GM12878 (cell line): ENCODE measurements around the gene FAM199X. TPM values are rescaled to one million over a fixed set of nuclear protein-coding genes. Genes with fewer than 3 reads are reported as not detected.

Experiments
- ATAC-seq: fragments of 200-7000 bp; cut with Tn5 transposase; 3 replicates; pipeline ENCODE4 v1.9.1; 2020; ENCODE audit warnings: mild to moderate bottlenecking, moderate library complexity
- BruUV-seq: library from RNA; stranded (reverse); fragments of 400-500 nt; replicated peaks from 2 replicates; lab custom pipeline; 2021; lab: Mats Ljungman, UMichigan
- CTCF ChIA-PET: fragments of 300-600 bp; sonication (Branson Sonifier 250); formaldehyde crosslinking; extraction: SDS; loops from one replicate; lab custom pipeline; 2021; ENCODE audit warnings: inconsistent platforms; lab: Yijun Ruan, JAX
- POLR2A ChIA-PET: fragments of 350-600 bp; formaldehyde crosslinking; extraction: SDS; loops from one replicate; lab custom pipeline; 2021; ENCODE audit warnings: inconsistent platforms; lab: Charles Lee
- RAD21 ChIA-PET: fragments of 300-600 bp; sonication (Branson Sonifier 250); formaldehyde crosslinking; loops from one replicate; lab custom pipeline; 2023; ENCODE audit warnings: antibody characterized with exemption; ENCODE audit not compliant: unreplicated experiment; lab: Charles Lee
- SMC1A ChIA-PET: fragments of 300-600 bp; sonication (Branson Sonifier 250); formaldehyde crosslinking; loops from one replicate; lab custom pipeline; 2023; ENCODE audit not compliant: unreplicated experiment, uncharacterized antibody; lab: Charles Lee
- DNase-seq: peaks from one replicate; pipeline ENCODE4 v3.0.0-alpha.2; 2011; ENCODE audit warnings: low read depth, low spot score
- FAIRE-seq: peaks from 3 replicates; lab custom pipeline; 2011; peaks lifted over from hg19 to GRCh38; lab: Jason Lieb, UNC
- H2AFZ ChIP-seq: 2 replicates; pipeline ENCODE4 v1.6.0; 2011; ENCODE audit warnings: low read depth, low read length, control low read depth; ENCODE audit not compliant: control insufficient read depth
- H3K27ac ChIP-seq: 2 replicates; pipeline ENCODE4 v1.5.1; 2011; ENCODE audit warnings: control low read depth; ENCODE audit not compliant: control insufficient read depth, insufficient read depth
- H3K27me3 ChIP-seq, 2 experiments: replicated peaks in 1 of 2; 2 replicates each; pipeline versions ENCODE4 v1.6.0 to v1.6.1; 2011; ENCODE audit warnings: low read length in 1 of 2; ENCODE audit not compliant: control insufficient read depth in 2 of 2, insufficient read depth in 2 of 2
- H3K36me3 ChIP-seq, 2 experiments: 2 replicates each; pipeline ENCODE4 v1.5.1; 2011; ENCODE audit warnings: low read length in 1 of 2; ENCODE audit not compliant: control insufficient read depth in 2 of 2, insufficient read depth in 2 of 2
- H3K4me1 ChIP-seq: 2 replicates; pipeline ENCODE4 v1.6.1; 2011; ENCODE audit warnings: mild to moderate bottlenecking, low read length, moderate library complexity, mixed read lengths; ENCODE audit not compliant: control insufficient read depth, insufficient read depth
- H3K4me2 ChIP-seq: 2 replicates; pipeline ENCODE4 v1.6.0; 2011; ENCODE audit warnings: control low read depth; ENCODE audit not compliant: control insufficient read depth, insufficient read depth
- H3K4me3 ChIP-seq: fragments of 200-600 bp; sonication (generic); 2 replicates; pipeline ENCODE4 v1.5.1; 2016
- H3K79me2 ChIP-seq: 2 replicates; pipeline ENCODE4 v1.6.0; 2011; ENCODE audit warnings: low read length; ENCODE audit not compliant: control insufficient read depth, insufficient read depth
- H3K9ac ChIP-seq: 2 replicates; pipeline ENCODE4 v1.8.0; 2011; ENCODE audit warnings: low read length, control low read depth, mixed read lengths; ENCODE audit not compliant: control insufficient read depth, insufficient read depth
- H3K9me3 ChIP-seq: replicated peaks from 3 replicates; pipeline ENCODE4 v1.5.1; 2011; ENCODE audit warnings: mild to moderate bottlenecking, low read length; ENCODE audit not compliant: control insufficient read depth, insufficient read depth
- H4K20me1 ChIP-seq: 2 replicates; pipeline ENCODE4 v1.6.0; 2011; ENCODE audit not compliant: control insufficient read depth, insufficient read depth
- GATAD2B ChIP-seq: fragments of 450-650 bp; conservative IDR thresholded peaks from 2 replicates; pipeline ENCODE4 v1.6.1; 2017; ENCODE audit warnings: low read depth, mild to moderate bottlenecking, moderate library complexity
- JUND ChIP-seq: IDR thresholded peaks from 2 replicates; pipeline ENCODE4 v1.6.1; 2012; ENCODE audit warnings: low read depth, mild to moderate bottlenecking, low read length, improper control_type of control experiment, moderate library complexity
- KAT2A ChIP-seq: conservative IDR thresholded peaks from 2 replicates; pipeline ENCODE4 v1.6.1; 2011; ENCODE audit warnings: low read depth, low read length; ENCODE audit not compliant: control insufficient read depth
- RBBP5 ChIP-seq: fragments of 200-600 bp; sonication (generic); conservative IDR thresholded peaks from 2 replicates; pipeline ENCODE4 v1.6.1; 2016
- RELB ChIP-seq: fragments of 450-650 bp; IDR thresholded peaks from 2 replicates; pipeline ENCODE4 v1.6.1; 2017; ENCODE audit warnings: low read depth, mild to moderate bottlenecking, moderate library complexity
- RFX5 ChIP-seq: IDR thresholded peaks from 2 replicates; pipeline ENCODE4 v1.6.1; 2011; ENCODE audit warnings: low read depth, low read length, improper control_type of control experiment
- RUNX3 ChIP-seq: IDR thresholded peaks from 2 replicates; pipeline ENCODE4 v1.6.1; 2012; ENCODE audit warnings: low read length, inconsistent platforms
- SRF ChIP-seq, 2 experiments: IDR thresholded peaks; 2 replicates each; pipeline ENCODE4 v1.6.1; 2011; ENCODE audit warnings: low read depth in 2 of 2, low read length in 2 of 2, mild to moderate bottlenecking in 1 of 2, moderate library complexity in 1 of 2
- ZNF217 ChIP-seq: fragments of 450-650 bp; IDR thresholded peaks from 2 replicates; pipeline ENCODE4 v1.6.1; 2017; ENCODE audit warnings: antibody characterized with exemption, mild to moderate bottlenecking
- ZNF592 ChIP-seq: fragments of 450-650 bp; IDR thresholded peaks from 2 replicates; pipeline ENCODE4 v1.6.1; 2017; ENCODE audit warnings: mild to moderate bottlenecking, moderate library complexity
- WGBS: methylation state at CpG from one replicate; pipeline ENCODE4 v1.1.6; 2016; ENCODE audit warnings: low lambda C conversion rate; ENCODE audit not compliant: insufficient replicate concordance, insufficient coverage; ENCODE audit errors: missing lambda C conversion rate; 5-methylcytosine and 5-hydroxymethylcytosine counted together
- in situ Hi-C: fragments of 300-500 bp; cut with MboI; formaldehyde crosslinking; loops from 9 replicates; pipeline ENCODE4 v1.14.3; 2018; ENCODE audit warnings: mixed read lengths
- intact Hi-C: fragments of 100-400 bp; cut with micrococcal nuclease; formaldehyde crosslinking; loops from one replicate; pipeline ENCODE4 v1.14.2; 2022; ENCODE audit not compliant: unreplicated experiment
- polyA plus RNA-seq, 11 experiments: library from polyadenylated mRNA; depleted of rRNA in 4 of 11; unstranded in 6 of 11; stranded (reverse) in 5 of 11; fragments of >200 nt; fragmentation: Nextera tagmentation in 4 of 11; fragmentation: Illumina TruSeq in 1 of 11; extraction: Ambion mirVana in 4 of 11; extraction: Trizol in 1 of 11; gene quantifications; 1 replicate in 1 of 11; 2 replicates in 10 of 11; pipeline versions ENCODE4 v1.2.1 to v1.2.3, GENCODE V29; 2011 to 2016; ENCODE audit warnings: inconsistent platforms in 2 of 11, missing spikeins in 2 of 11, low read depth in 1 of 11
- total RNA-seq, 4 experiments: library from RNA; depleted of rRNA in 3 of 4; stranded (reverse); fragments of >200 nt in 3 of 4; fragmentation: Illumina TruSeq in 1 of 4; extraction: Trizol in 1 of 4; gene quantifications; 2 replicates each; pipeline versions ENCODE4 v1.2.1 to v1.2.3, GENCODE V29; 2013 to 2021

FAM199X gene
- total and polyA plus RNA-seq, 10 of the 15 experiments (the other 5 are each of a cell fraction or from before 2014, with no cell fraction given): 2.4 to 10.9 (median 9.1) TPM

- in situ Hi-C loops (no loop called here), intact Hi-C loops (no loop called here)
- ChIA-PET POLR2A (no interaction called here), RAD21 (no interaction called here), CTCF (interaction anchor here (1.0 kb wide), 1 partner anchor 12 kb away, joined by 6 read pairs; no protein-coding TSS in a partner anchor), SMC1A (no interaction called here)
- DNase-seq: no peak
- no TSS peak for BruUV-seq
- H3K9ac ChIP-seq: no peak overlapping the region
- H2AFZ ChIP-seq: no peak overlapping the region
- no peaks in the 10 kb centered on the region for H3K36me3 ChIP-seq
- H3K27ac ChIP-seq: no peak overlapping the region
- H3K79me2 ChIP-seq: no peaks in the 10 kb centered on the region
- H3K4me2 ChIP-seq: no peak overlapping the region
- no peak overlapping the region for H3K4me3 ChIP-seq
- no peak for FAIRE-seq
- no peaks in the 10 kb centered on the region for H3K27me3 ChIP-seq
- 46% methylated on average over 4 of the region's 4 CpGs for WGBS
- no peak for ATAC-seq
- H3K9me3 ChIP-seq: no peaks in the 10 kb centered on the region; the same call in 2 of the 3 replicates
- TF ChIP-seq RUNX3 (peak; percentile 43), RFX5 (no peak)
- H3K4me1 ChIP-seq: no peaks in the 10 kb centered on the region
- H4K20me1 ChIP-seq: no peaks in the 10 kb centered on the region
Observed at GRCh38 chrX:104183685-104184084, 17.4 kb downstream of the FAM199X start.

- WGBS: 64% methylated on average over 8 of the region's 8 CpGs
- no peaks in the 10 kb centered on the region for H3K9me3 ChIP-seq
- H3K27ac ChIP-seq: no peak overlapping the region
- no peaks in the 10 kb centered on the region for H4K20me1 ChIP-seq
- H2AFZ ChIP-seq: no peak overlapping the region
- RAD21 ChIA-PET: no interaction called here
- no peaks in the 10 kb centered on the region for H3K79me2 ChIP-seq
- no TSS peak for BruUV-seq
- FAIRE-seq (no peak), DNase-seq (no peak), ATAC-seq (no peak)
- no peak overlapping the region for H3K9ac ChIP-seq
- H3K4me3 ChIP-seq: no peak overlapping the region
- POLR2A ChIA-PET: no interaction called here
- CTCF ChIA-PET: interaction anchor here (0.7 kb wide), 1 partner anchor 12 kb away, joined by 3 read pairs; no protein-coding TSS in a partner anchor
- no peaks in the 10 kb centered on the region for H3K36me3 ChIP-seq
- in situ Hi-C loops: no loop called here
- H3K4me1 ChIP-seq: no peaks in the 10 kb centered on the region
- intact Hi-C loops: no loop called here
- no peak overlapping the region for H3K4me2 ChIP-seq
- H3K27me3 ChIP-seq: no peaks in the 10 kb centered on the region
- SMC1A ChIA-PET: interaction anchor here (1.9 kb wide), 1 partner anchor 8 kb away, joined by 6 read pairs; no protein-coding TSS in a partner anchor
- TF ChIP-seq ZNF217: no peak
- no peak for TF ChIP-seq ZNF592
- no peak for TF ChIP-seq RUNX3
- no peak for TF ChIP-seq KAT2A
- TF ChIP-seq RELB: no peak
- TF ChIP-seq RBBP5: no peak
- no peak for TF ChIP-seq JUND
- no peak for TF ChIP-seq GATAD2B
- TF ChIP-seq SRF (IDR thresholded peaks at IDR 0.05; ENCODE audit: low read depth in 2 of 2, low read length in 2 of 2): no peak
Observed at GRCh38 chrX:104187931-104188330, 21.7 kb downstream of the FAM199X start.
